Astrocyte (in vitro differentiated cells and primary cell): ENCODE measurements around the gene LRIT2.

ENCODE experiments used
- EZH2 ChIP-seq: IDR thresholded peaks from 2 replicates; pipeline ENCODE4 v1.6.1; 2012; ENCODE audit warnings: mild to moderate bottlenecking, low read length, inconsistent platforms; ENCODE audit not compliant: insufficient read depth
- TF ChIP-seq, protein P1 (sequence below): IDR thresholded peaks from 2 replicates; pipeline ENCODE4 v1.5.1; 2011; ENCODE audit warnings: low read depth, mild to moderate bottlenecking, inconsistent platforms, low read length, moderate library complexity; ENCODE audit not compliant: insufficient read depth

DNA sequence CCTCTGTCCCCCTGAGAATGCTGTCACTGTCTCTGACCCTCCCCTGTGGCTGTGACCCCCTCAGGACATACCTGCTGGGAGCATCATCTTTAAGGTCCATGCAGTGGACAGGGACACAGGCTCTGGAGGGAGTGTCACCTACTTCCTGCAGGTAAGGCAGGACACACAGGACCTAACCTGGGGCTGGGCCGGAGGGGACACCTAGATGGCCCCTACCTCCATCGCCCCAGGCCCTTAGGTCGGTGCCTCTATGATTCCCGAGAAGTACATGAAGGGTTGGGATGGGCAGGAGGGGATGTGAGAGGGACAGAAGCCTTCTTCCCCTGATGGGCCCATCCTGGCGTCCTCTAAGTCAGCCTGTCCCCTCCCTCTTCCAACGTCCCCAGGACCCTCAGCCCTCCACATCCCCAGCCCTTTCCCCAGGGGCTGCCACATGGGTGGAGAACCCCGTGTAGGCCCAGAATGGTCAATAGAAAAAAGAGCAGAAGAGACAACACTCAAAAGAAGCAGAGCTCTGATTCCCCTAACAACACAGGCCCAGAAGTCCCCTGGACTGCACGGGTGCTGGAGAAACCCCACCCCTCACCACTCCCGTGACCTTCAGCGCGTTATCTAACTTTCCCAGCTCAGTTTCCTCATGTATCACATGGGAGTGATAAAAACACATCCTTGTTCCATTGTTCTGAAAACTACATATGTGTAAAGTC lies 24.7 kb downstream of the LRIT2 start:
- TF ChIP-seq, protein P1, sequence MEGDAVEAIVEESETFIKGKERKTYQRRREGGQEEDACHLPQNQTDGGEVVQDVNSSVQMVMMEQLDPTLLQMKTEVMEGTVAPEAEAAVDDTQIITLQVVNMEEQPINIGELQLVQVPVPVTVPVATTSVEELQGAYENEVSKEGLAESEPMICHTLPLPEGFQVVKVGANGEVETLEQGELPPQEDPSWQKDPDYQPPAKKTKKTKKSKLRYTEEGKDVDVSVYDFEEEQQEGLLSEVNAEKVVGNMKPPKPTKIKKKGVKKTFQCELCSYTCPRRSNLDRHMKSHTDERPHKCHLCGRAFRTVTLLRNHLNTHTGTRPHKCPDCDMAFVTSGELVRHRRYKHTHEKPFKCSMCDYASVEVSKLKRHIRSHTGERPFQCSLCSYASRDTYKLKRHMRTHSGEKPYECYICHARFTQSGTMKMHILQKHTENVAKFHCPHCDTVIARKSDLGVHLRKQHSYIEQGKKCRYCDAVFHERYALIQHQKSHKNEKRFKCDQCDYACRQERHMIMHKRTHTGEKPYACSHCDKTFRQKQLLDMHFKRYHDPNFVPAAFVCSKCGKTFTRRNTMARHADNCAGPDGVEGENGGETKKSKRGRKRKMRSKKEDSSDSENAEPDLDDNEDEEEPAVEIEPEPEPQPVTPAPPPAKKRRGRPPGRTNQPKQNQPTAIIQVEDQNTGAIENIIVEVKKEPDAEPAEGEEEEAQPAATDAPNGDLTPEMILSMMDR: no peak
- no peak for TF ChIP-seq EZH2
